GM19023 (cell line): ENCODE results near the gene TSPAN5.

ENCODE experiments used
- ATAC-seq: cut with Tn5 transposase; IDR thresholded peaks from one replicate; pipeline ENCODE4 v1.9.1; 2021; ENCODE audit warnings: mild to moderate bottlenecking, moderate library complexity; ENCODE audit not compliant: unreplicated experiment

Gene TSPAN5

GRCh38 chr4:98646422-98646821 is 12.0 kb downstream of the TSPAN5 start:
- ATAC-seq: no peak

- ATAC-seq: no peak
Observed at GRCh38 chr4:98645527-98645926, 12.9 kb downstream of the TSPAN5 start.

GRCh38 chr4:98643755-98644154 is 14.7 kb downstream of the TSPAN5 start:
- ATAC-seq: no peak

GRCh38 chr4:98642991-98643426 is 15.4 kb downstream of the TSPAN5 start:
- no peak for ATAC-seq

- ATAC-seq: no peak
Observed at GRCh38 chr4:98641906-98642668, 16.3 kb downstream of the TSPAN5 start.

- ATAC-seq: no peak
Observed at GRCh38 chr4:98641376-98641775, 17.0 kb downstream of the TSPAN5 start.

- peak; percentile 63 for ATAC-seq
Observed at GRCh38 chr4:98639523-98639922, 18.9 kb downstream of the TSPAN5 start.

- peak; percentile 15 for ATAC-seq
Observed at GRCh38 chr4:98639108-98639507, 19.3 kb downstream of the TSPAN5 start.

GRCh38 chr4:98638661-98639060 is 19.8 kb downstream of the TSPAN5 start:
- no peak for ATAC-seq

GRCh38 chr4:98634061-98634460 is 24.4 kb downstream of the TSPAN5 start:
- no peak for ATAC-seq

- no peak for ATAC-seq
Observed at GRCh38 chr4:98633159-98633558, 25.3 kb downstream of the TSPAN5 start.

GRCh38 chr4:98632258-98632657 is 26.2 kb downstream of the TSPAN5 start:
- no peak for ATAC-seq

- no peak for ATAC-seq
Observed at GRCh38 chr4:98631506-98631905, 26.9 kb downstream of the TSPAN5 start.

- no peak for ATAC-seq
Observed at GRCh38 chr4:98630737-98631454, 27.5 kb downstream of the TSPAN5 start.

GRCh38 chr4:98627531-98628257 is 30.7 kb downstream of the TSPAN5 start:
- ATAC-seq: no peak

- no peak for ATAC-seq
Observed at GRCh38 chr4:98626350-98626749, 32.1 kb downstream of the TSPAN5 start.

- ATAC-seq: no peak
Observed at GRCh38 chr4:98625920-98626319, 32.5 kb downstream of the TSPAN5 start.

GRCh38 chr4:98625399-98625798 is 33.0 kb downstream of the TSPAN5 start:
- ATAC-seq: no peak

GRCh38 chr4:98624642-98625041 is 33.8 kb downstream of the TSPAN5 start:
- ATAC-seq: no peak

- ATAC-seq: no peak
Observed at GRCh38 chr4:98624144-98624543, 34.3 kb downstream of the TSPAN5 start.

- ATAC-seq: no peak
Observed at GRCh38 chr4:98623126-98623802, 35.1 kb downstream of the TSPAN5 start.
